Pancreas (tissue), 10 donors: ENCODE measurements around the gene FAU. TPM values are rescaled to one million over a fixed set of nuclear protein-coding genes. Genes with fewer than 3 reads are reported as not detected.

ENCODE experiments used
- ATAC-seq, 4 donors: fragments of 200-7000 bp; cut with Tn5 transposase; one replicate each; pipeline versions ENCODE4 v1.8.0 to v1.9.1; 2020; ENCODE audit warnings: mild to moderate bottlenecking in 4 of 4, moderate library complexity in 4 of 4
- DNase-seq, 6 donors: peaks; one replicate each; pipeline ENCODE4 v3.0.0-alpha.2; 2020
- FAIRE-seq: peaks from 2 replicates; lab custom pipeline; 2012; peaks lifted over from hg19 to GRCh38; lab: Jason Lieb, UNC
- H3K27ac ChIP-seq, 4 donors: fragments of 200-600 bp; sonication (generic); 1 replicate in 3 of 4; 2 replicates in 1 of 4; pipeline versions ENCODE4 v1.5.0 to v1.8.0; 2020
- H3K27me3 ChIP-seq, 4 donors: fragments of 200-600 bp; one replicate each; pipeline ENCODE4 v1.8.0; 2021
- H3K36me3 ChIP-seq, 3 donors: fragments of 200-600 bp; sonication (generic) in 1 of 3; one replicate each; pipeline versions ENCODE4 v1.5.0 to v1.8.0; 2020 to 2021
- H3K4me1 ChIP-seq, 3 donors: fragments of 200-600 bp; one replicate each; pipeline ENCODE4 v1.8.0; 2021
- H3K4me3 ChIP-seq, 4 donors: fragments of 200-600 bp; sonication (generic) in 2 of 4; one replicate each; pipeline versions ENCODE4 v1.5.0 to v1.8.0; 2020 to 2021
- H3K9me3 ChIP-seq, 4 donors: fragments of 200-600 bp; one replicate each; pipeline ENCODE4 v1.8.0; 2021
- CTCF ChIP-seq, 4 donors: fragments of 200-600 bp; sonication (generic) in 3 of 4; IDR thresholded peaks; one replicate each; pipeline versions ENCODE4 v1.5.0 to v1.8.0; 2021; ENCODE audit warnings: antibody characterized with exemption in 4 of 4
- WGBS, 2 donors: extraction: QIAGEN DNeasy Blood & Tissue Kit; methylation state at CpG; one replicate each; pipeline ENCODE4 v1.1.7; 2013; 5-methylcytosine and 5-hydroxymethylcytosine counted together
- intact Hi-C, 3 donors: fragments of 100-400 bp; cut with DNase I; formaldehyde crosslinking; loops; one replicate each; pipeline versions ENCODE4 v1.11.1 to v1.14.2; 2022
- polyA plus RNA-seq, 2 donors: library from polyadenylated mRNA; stranded (reverse); fragments of 200-250 nt; gene quantifications; one replicate each; pipeline ENCODE4 v1.2.3, GENCODE V29; 2013
- total RNA-seq, 6 donors: library from RNA; stranded (reverse); fragmentation: NEBNext Ultra II Directional in 4 of 6; extraction: Animal tissue kit (Norgen Biotek cat#: 25700) in 4 of 6; gene quantifications; one replicate each; pipeline versions ENCODE4 v1.2.1 to v1.2.4, GENCODE V29; 2021 to 2023
- donor health status: healthy with polysubstance abuse.
- donor health status: DM: no; HTN: no; CAD: no; lungs with moderate emphysema.
- donor health status: DM: no; HTN: no; CAD: no.
- donor health status: control.
- donor health status: control.
- donor health status: Bipolar disorder and iron deficiency.
- donor health status: DM: yes; HTN: yes; CAD: no.
- donor health status: DM: no; HTN: no; CAD: no.
- donor health status: DM: no; HTN: no; CAD: no.
- donor health status: DM: yes; HTN: yes; CAD: no.

The FAU gene
- total and polyA plus RNA-seq, 8 donors = 493 to 810 (median 535) TPM

- TF ChIP-seq CTCF (IDR thresholded peaks at IDR 0.05) = no peak
- FAIRE-seq (no peak), DNase-seq (peak in 1 of 6 donors; percentile 18), ATAC-seq (no peak)
- intact Hi-C loops = loop anchor here in 2 of 3 donors (5.0 kb wide), 1 partner anchor 50 kb away; the partner anchor contains the start of gene CAPN1 (in 2 of the 2)
- H3K27ac ChIP-seq = no peak overlapping the region
- H3K36me3 ChIP-seq = peaks cover 6 to 61% (median 43%) of the 10 kb centered on the region in 3 donors
- WGBS, 2 donors = 41 to 46% methylated on average over 6 of the region's 6 CpGs
- H3K4me3 ChIP-seq = peak overlapping the region in 2 of 4 donors; percentile 70 to 78
- H3K9me3 ChIP-seq = no peaks in the 10 kb centered on the region
- H3K4me1 ChIP-seq = peaks cover 14 to 32% (median 26%) of the 10 kb centered on the region in 3 donors
- H3K27me3 ChIP-seq = no peaks in the 10 kb centered on the region
Observed at GRCh38 chr11:65131895-65132237, 9.9 kb upstream of the FAU start.

- no peak for TF ChIP-seq CTCF (IDR thresholded peaks at IDR 0.05)
- Histone ChIP-seq H3K27me3 (no peaks in the 10 kb centered on the region), H3K36me3 (peaks cover 6 to 65% (median 47%) of the 10 kb centered on the region in 3 donors), H3K4me1 (peaks cover 12 to 32% (median 22%) of the 10 kb centered on the region in 3 donors), H3K4me3 (no peak overlapping the region), H3K9me3 (no peaks in the 10 kb centered on the region), H3K27ac (no peak overlapping the region)
- intact Hi-C loops = loop anchor here in 2 of 3 donors (5.0 kb wide), 1 partner anchor 51 kb away; the partner anchor contains the start of gene CAPN1 (in 2 of the 2)
- WGBS, 2 donors = 44 to 53% methylated on average over 3 of the region's 3 CpGs
- ATAC-seq (no peak), FAIRE-seq (no peak), DNase-seq (peak in 1 of 6 donors; percentile 15)
Observed at GRCh38 chr11:65131417-65131776, 9.5 kb upstream of the FAU start.

GRCh38 chr11:65130631-65131416 lies 8.9 kb upstream of the FAU start:
- no peak for TF ChIP-seq CTCF (IDR thresholded peaks at IDR 0.05)
- intact Hi-C loops = loop anchor here in 2 of 3 donors (5.0 kb wide), 1 partner anchor 51 kb away; the partner anchor contains the start of gene CAPN1 (in 2 of the 2)
- peak in 3 of 6 donors; percentile 5 to 63 (median 23) for DNase-seq
- no peak for ATAC-seq
- no peak overlapping the region for H3K27ac ChIP-seq
- H3K4me1 ChIP-seq = peaks cover 6 to 26% (median 17%) of the 10 kb centered on the region in 3 donors
- H3K9me3 ChIP-seq = no peaks in the 10 kb centered on the region
- H3K27me3 ChIP-seq = no peaks in the 10 kb centered on the region
- 56 to 66% methylated on average over 19 of the region's 19 CpGs for WGBS, 2 donors
- H3K4me3 ChIP-seq = no peak overlapping the region
- no peak for FAIRE-seq
- peaks cover 6 to 71% (median 52%) of the 10 kb centered on the region in 3 donors for H3K36me3 ChIP-seq

- Histone ChIP-seq H3K27ac (no peak overlapping the region), H3K9me3 (no peaks in the 10 kb centered on the region), H3K4me1 (peaks cover 0 to 19% (median 10%) of the 10 kb centered on the region in 3 donors), H3K36me3 (peaks cover 6 to 76% (median 61%) of the 10 kb centered on the region in 3 donors), H3K27me3 (no peaks in the 10 kb centered on the region), H3K4me3 (no peak overlapping the region)
- DNase-seq (peak in 2 of 6 donors; percentile 46 to 77), FAIRE-seq (no peak), ATAC-seq (no peak)
- intact Hi-C loops = loop anchor here in 2 of 3 donors (5.0 kb wide), 1 partner anchor 52 kb away; the partner anchor contains the start of gene CAPN1 (in 2 of the 2)
- 83 to 85% methylated on average over 13 of the region's 13 CpGs for WGBS, 2 donors
- TF ChIP-seq CTCF (IDR thresholded peaks at IDR 0.05) = no peak
Observed at GRCh38 chr11:65129649-65130441, 7.9 kb upstream of the FAU start.
